Measurements from ENCODE around the gene USH1G.

DNA sequence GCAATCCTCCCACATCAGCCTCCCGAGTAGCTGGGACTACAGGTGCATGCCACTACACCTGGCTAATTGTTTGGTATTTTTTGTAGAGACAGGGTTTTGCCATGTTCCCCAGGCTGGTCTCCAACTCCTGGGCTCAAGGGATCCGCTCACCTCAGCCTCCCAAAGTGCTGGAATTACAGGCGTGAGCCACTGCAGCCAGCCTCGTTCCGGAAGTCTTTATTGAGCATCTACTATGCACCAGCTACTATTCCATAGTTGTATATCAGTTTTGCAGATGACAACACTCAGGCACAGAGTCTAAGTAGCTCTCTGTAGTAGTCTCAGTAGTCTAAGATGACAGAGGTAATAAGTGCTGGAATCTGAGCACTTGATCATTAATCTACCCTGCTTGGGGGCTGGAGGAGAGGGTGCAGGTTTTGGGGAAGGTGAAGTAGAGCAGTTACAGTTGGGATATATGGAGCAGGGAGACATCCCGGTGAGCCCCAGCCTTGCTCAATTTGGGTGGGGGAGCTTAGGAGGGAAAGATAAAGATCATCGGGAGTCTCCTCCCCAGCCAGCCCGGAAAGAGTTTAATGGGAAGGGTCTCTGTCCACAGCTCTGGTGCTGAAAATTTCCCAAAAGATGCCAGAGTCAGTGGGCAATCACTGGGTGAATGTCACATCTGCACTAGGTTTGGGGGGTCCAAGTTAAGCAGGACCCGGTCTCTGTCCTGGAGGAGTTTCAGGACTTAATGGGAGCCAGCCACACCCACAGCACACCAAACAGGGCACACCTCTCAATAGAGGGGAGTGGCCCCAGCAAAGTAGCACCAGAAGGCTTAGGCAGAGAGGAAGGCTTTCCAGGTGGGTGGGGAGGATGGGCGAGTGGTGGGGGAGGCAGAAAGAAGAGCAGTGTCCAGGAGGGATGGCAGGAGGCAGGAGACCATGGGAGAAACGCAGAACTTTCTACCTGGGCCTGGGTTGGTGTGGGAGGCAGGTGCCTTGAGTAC is 14.3 kb upstream of the USH1G start:
- TF ChIP-seq CTCF (IDR thresholded peaks at IDR 0.05; ENCODE audit: insufficient read depth, low read depth, low read length): no peak
- no peak for TF ChIP-seq EZH2 (IDR thresholded peaks at IDR 0.05; ENCODE audit: insufficient read depth, low read length)

Measured in astrocyte (in vitro differentiated cells and primary cell).